Coronary artery (tissue), 2 donors: ENCODE data around the gene MICAL2.

ENCODE experiments used
- DNase-seq: peaks from one replicate; pipeline ENCODE4 v3.0.0-alpha.2; 2017; ENCODE audit warnings: low spot score
- H3K27ac ChIP-seq, 2 donors: fragments of 200-600 bp; sonication (generic); one replicate each; pipeline ENCODE4 v1.5.1; 2016 to 2019
- H3K4me3 ChIP-seq: fragments of 200-600 bp; sonication (generic); 2 replicates; pipeline ENCODE4 v1.5.1; 2016; ENCODE audit warnings: mild to moderate bottlenecking, moderate library complexity
- TF ChIP-seq, protein P1 (sequence below): fragments of 200-600 bp; sonication (generic); IDR thresholded peaks from one replicate; pipeline ENCODE4 v1.5.1; 2019; ENCODE audit warnings: antibody characterized with exemption

MICAL2 gene

DNA sequence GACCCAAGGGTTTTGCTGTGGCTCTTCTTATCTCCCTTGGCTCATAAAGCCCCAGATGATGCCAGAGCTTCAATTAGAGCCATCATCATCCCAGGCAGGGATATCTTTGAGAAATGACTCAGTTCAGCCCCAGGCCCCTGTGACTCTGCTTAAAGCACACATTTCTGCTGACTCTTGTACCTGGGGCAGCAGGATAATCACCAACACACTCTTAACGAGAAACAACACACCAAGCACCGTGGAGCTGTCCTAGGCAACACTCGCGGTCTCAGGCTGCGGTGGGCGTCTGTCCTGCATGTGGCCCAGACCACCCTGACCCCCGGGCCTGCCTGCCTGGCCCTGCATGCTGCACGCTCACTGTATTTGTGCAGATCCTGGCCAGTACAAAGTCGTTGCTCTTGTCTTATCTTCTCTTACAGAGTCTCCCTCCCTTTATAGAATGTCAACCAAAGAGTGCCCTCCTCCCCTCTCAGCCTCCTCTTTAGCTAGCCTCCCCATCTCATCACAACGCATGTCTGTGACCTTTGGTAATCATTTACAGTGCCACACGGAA lies 152.8 kb downstream of the MICAL2 start:
- peak overlapping the region in 1 of 2 donors; percentile 12 for H3K27ac ChIP-seq
- no peak overlapping the region for H3K4me3 ChIP-seq
- no peak for DNase-seq
- TF ChIP-seq, protein P1, sequence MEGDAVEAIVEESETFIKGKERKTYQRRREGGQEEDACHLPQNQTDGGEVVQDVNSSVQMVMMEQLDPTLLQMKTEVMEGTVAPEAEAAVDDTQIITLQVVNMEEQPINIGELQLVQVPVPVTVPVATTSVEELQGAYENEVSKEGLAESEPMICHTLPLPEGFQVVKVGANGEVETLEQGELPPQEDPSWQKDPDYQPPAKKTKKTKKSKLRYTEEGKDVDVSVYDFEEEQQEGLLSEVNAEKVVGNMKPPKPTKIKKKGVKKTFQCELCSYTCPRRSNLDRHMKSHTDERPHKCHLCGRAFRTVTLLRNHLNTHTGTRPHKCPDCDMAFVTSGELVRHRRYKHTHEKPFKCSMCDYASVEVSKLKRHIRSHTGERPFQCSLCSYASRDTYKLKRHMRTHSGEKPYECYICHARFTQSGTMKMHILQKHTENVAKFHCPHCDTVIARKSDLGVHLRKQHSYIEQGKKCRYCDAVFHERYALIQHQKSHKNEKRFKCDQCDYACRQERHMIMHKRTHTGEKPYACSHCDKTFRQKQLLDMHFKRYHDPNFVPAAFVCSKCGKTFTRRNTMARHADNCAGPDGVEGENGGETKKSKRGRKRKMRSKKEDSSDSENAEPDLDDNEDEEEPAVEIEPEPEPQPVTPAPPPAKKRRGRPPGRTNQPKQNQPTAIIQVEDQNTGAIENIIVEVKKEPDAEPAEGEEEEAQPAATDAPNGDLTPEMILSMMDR: no peak

DNA sequence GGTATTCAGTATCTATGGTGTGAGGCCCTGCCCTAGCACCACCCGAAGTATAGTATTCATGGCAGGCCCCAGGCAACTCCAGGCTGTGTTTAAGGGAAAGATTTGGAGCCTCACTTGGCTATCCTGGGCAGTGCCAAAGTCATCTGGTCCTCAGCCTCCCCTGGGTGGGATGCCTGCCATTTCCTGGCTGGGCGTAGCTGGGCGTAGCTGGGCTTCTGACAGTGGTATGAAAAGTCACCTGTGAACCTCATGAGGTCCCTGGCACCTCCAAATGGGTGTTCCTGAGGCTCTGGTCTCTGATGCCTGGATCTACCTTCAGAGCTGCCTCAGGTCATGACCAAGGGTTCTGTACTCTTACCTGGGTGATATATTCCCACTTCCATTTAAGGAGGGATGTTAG lies 154.0 kb downstream of the MICAL2 start:
- H3K4me3 ChIP-seq: no peak overlapping the region
- H3K27ac ChIP-seq: peak overlapping the region in 1 of 2 donors; percentile 20
- TF ChIP-seq, protein P1: no peak
- DNase-seq: no peak

DNA sequence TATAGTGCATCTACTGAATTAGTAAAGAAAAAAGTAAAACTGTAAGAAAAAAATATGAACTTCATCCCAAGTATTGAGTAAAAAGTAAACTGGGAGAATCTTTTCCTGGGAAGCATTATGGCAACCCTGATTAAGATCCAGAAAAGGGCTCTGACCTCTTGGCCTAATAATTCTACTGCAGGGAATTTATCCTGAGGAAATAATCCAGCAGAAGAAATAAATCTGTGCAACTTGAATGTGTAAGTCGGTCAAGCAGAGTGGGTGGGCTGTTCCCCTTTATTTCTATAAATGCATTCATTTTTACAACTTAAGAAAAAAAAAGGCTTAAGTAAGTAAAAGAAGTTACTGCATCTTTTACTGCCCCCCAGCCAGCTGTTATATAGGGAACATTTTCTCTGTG lies 155.7 kb downstream of the MICAL2 start:
- Histone ChIP-seq H3K27ac (no peak overlapping the region), H3K4me3 (no peak overlapping the region)
- TF ChIP-seq, protein P1: no peak
- no peak for DNase-seq

DNA sequence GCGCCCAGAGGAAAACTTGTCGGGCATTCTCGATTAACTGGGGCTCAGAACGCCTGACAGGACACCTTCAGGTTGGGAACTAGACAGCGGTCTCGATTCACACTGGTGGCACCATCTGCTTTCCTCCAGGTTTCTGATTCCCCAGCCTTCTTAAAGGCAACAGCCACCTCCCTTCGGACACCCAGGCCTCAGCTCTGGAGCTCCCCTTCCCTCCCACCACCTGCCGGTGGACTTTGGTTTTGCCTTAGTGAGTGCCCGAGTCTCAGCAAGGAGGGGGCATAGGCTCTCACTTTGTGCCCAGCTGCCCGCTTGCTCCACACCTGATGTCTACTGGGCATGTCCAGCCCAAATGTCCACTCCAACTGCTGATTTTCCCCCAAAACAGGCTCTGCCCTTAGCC lies 156.6 kb downstream of the MICAL2 start:
- no peak for DNase-seq
- TF ChIP-seq, protein P1: no peak
- Histone ChIP-seq H3K27ac (peak overlapping the region in 1 of 2 donors; percentile 80), H3K4me3 (no peak overlapping the region)

DNA sequence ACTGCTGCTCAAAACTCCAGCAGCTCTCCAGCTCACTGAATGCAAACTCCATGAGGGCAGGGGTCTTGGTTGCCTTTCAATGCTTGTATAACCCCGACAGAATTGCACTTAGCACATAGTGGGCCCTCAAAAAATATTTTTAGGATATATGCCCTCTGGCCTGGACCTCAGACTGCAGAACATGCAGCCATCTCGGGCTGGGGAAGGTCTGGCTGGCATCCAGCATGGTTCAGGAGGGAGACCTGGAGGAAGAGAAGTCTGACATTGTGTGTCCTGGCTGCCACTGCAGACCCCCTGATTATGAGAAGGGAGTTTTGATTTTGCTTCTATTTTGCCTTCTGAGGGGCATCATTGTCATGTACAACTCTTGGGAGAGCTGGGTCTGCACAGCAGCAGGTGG lies 157.5 kb downstream of the MICAL2 start:
- Histone ChIP-seq H3K27ac (peak overlapping the region in 1 of 2 donors; percentile 80), H3K4me3 (no peak overlapping the region)
- TF ChIP-seq, protein P1: no peak
- no peak for DNase-seq

DNA sequence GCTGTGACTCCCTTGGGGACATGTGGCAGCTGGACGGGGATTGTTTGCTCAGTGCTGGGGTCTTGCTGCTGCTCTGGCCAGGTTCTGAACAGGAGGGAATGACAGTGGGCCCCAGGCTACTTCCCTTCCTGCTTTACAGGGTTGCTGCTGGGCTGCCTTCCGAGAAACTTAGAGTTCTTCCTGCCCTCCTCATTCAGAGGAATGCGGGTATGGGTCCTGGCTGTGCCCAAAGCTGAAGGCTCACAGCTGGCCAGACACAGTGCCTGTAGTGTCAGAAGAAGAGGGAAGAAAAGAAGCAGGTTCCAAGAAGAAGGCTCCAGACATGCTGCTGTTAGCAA lies 158.7 kb downstream of the MICAL2 start:
- Histone ChIP-seq H3K27ac (peak overlapping the region; percentile 83 to 88), H3K4me3 (no peak overlapping the region)
- TF ChIP-seq, protein P1: no peak
- no peak for DNase-seq

DNA sequence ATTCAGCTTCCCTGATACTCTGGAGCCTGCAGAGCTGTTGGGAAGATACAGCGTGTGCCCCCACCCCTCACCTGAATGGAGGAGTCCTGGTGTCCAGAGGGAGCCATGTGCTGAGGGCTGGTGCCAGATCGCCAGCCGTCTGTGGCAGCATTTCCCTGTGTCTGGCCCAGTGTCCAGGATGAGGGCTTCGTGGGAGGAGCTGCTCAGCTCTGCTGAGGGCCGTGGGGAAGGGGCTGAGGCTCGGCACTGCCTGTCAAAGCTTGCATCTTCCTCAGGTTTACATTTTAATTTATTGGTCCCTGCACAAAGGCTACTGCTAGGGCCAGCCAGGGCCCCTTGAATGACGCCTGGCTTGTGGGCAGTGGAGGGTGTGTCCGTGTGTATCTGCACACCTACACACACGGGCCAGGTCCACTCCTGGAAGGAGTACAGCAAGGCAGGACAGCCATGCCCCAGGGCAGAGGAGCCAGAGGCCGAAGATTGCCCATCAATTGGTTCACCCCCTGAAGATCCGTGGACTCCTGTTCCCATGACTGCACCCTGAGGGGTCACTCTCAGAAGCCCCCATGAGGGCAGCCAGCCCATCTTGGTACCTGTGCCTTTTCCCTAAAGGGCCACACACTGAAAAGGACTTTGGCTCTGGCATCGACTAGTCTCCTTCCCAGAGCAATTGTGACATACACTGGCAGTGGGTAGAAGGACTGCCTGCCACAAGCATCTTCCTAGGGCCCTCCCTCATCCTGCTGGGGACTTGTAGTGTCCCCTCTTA lies 159.2 kb downstream of the MICAL2 start:
- TF ChIP-seq, protein P1: no peak
- H3K4me3 ChIP-seq: no peak overlapping the region
- peak overlapping the region; percentile 83 to 88 for H3K27ac ChIP-seq
- DNase-seq: no peak
